Right lobe of liver (tissue), 4 donors: Measurements from ENCODE around the gene STAT6.
A peak's percentile ranks its signal among the peaks of the same experiment; 100 is the strongest.

Source experiments
- POLR2A ChIP-seq: fragments of 450-650 bp; IDR thresholded peaks from one replicate; pipeline ENCODE4 v1.6.1; 2017; ENCODE audit warnings: antibody characterized with exemption, mild to moderate bottlenecking
- TF ChIP-seq, protein P1 (sequence below), 4 donors: fragments of 200-600 bp in 3 of 4; fragments of 450-650 bp in 1 of 4; IDR thresholded peaks; one replicate each; pipeline versions ENCODE4 v1.5.1 to v1.8.0; 2016 to 2022; ENCODE audit warnings: antibody characterized with exemption in 4 of 4, mild to moderate bottlenecking in 2 of 4
- donor health status: DM: no; HTN: no; CAD: no.
- donor health status: DM: no; HTN: no; CAD: no.
- donor health status: DM: no; HTN: yes; CAD: no.

DNA sequence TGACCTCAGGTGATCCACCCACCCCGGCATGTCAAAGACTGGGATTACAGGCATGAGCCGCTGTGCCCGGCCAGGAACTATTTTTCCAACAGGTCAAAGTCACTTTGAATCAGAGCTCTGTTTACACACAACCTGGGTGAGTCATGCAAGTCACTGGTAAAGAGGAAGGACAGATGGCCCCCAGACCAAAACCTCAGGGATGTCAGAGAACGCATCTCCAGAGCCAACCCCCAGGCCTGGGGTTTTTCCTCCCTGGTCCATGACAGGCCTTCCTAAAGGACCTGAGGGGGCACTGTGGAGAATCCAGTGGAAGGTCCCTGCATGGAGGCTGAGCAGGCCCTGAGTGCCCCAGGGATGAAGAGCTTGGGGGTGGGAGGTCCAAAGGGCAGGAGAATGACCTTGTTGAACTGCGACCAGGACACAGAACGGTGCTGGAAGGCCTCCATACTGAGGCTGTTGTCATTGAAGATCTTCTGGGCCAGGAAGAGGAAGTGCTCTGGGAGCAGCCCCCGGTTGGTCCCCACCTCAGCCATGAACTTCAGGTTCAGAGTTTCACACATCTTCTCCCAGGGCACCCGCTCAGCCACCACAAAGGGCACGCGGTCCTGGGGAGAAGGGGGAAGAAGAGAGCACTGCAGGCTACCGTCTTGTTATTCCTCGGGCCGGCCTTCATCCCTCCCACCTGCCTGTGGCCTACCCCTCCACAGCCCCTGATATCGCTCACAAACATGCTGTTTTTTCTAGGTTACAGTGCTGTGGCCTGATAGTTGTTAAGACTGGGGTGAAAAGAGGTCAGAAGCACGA lies 9.1 kb downstream of the STAT6 start:
- TF ChIP-seq, protein P1, sequence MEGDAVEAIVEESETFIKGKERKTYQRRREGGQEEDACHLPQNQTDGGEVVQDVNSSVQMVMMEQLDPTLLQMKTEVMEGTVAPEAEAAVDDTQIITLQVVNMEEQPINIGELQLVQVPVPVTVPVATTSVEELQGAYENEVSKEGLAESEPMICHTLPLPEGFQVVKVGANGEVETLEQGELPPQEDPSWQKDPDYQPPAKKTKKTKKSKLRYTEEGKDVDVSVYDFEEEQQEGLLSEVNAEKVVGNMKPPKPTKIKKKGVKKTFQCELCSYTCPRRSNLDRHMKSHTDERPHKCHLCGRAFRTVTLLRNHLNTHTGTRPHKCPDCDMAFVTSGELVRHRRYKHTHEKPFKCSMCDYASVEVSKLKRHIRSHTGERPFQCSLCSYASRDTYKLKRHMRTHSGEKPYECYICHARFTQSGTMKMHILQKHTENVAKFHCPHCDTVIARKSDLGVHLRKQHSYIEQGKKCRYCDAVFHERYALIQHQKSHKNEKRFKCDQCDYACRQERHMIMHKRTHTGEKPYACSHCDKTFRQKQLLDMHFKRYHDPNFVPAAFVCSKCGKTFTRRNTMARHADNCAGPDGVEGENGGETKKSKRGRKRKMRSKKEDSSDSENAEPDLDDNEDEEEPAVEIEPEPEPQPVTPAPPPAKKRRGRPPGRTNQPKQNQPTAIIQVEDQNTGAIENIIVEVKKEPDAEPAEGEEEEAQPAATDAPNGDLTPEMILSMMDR (IDR thresholded peaks at IDR 0.05) = no peak
- peak; percentile 34 for TF ChIP-seq POLR2A
